Measurements from ENCODE around the gene SETD1A.

- TF ChIP-seq POLR2A (IDR thresholded peaks at IDR 0.05; ENCODE audit: low read depth, low read length), result no peak
- no peak for TF ChIP-seq POLR2AphosphoS5 (IDR thresholded peaks at IDR 0.05; ENCODE audit: low read depth, low read length)
- no peak for TF ChIP-seq TAF1 (IDR thresholded peaks at IDR 0.05; ENCODE audit: low read depth, low read length)
- TF ChIP-seq SPI1 (IDR thresholded peaks at IDR 0.05; ENCODE audit: low read depth, low read length), result no peak
Measured at GRCh38 chr16:30925632-30925987, 31.9 kb upstream of the SETD1A start.
